ENCODE measurements around the gene SYTL3. TPM values are rescaled to one million over a fixed set of nuclear protein-coding genes. Genes with fewer than 3 reads are reported as not detected.

Gene SYTL3
- total and polyA plus RNA-seq, 10 of the 15 experiments (the other 5 are each of a cell fraction or from before 2014, with no cell fraction given): 3.3 to 12.1 (median 6.9) TPM

DNA sequence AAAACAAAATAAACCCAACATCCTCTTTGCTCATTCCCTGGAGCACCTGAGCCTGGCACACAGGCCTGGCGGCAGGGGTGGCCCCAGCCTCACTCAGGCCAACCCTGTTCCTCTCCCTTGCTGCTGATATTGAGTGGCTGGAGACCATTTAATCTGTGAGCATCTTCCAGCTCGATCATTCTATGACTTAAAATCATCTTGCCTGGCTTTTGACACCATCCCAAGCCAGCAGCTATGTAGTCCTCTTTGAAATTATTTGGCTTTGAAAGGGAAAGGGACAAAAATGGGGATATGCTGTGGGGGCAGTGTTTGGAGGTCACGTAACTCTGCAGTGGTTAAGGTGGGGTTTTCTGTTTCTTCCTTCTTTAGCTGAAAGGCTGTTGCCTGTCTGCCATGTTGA lies 146.5 kb downstream of the SYTL3 start:
- H3K27ac ChIP-seq (ENCODE audit: control insufficient read depth, insufficient read depth): peak overlapping the region; percentile 19; the same call in 1 of the 2 replicates
- no peak overlapping the region for H2AFZ ChIP-seq (ENCODE audit: control insufficient read depth, low read depth, low read length)
- no peak for ATAC-seq
- no peak overlapping the region for H3K4me2 ChIP-seq (ENCODE audit: control insufficient read depth, insufficient read depth)
- no peaks in the 10 kb centered on the region for H3K27me3 ChIP-seq (replicated peaks in 1 of 2; ENCODE audit: control insufficient read depth in 2 of 2, insufficient read depth in 2 of 2, low read length in 1 of 2)
- H3K4me1 ChIP-seq (ENCODE audit: control insufficient read depth, insufficient read depth, low read length): peaks cover 66% of the 10 kb centered on the region
- H4K20me1 ChIP-seq (ENCODE audit: control insufficient read depth, insufficient read depth): peaks cover 13% of the 10 kb centered on the region
- RAD21 ChIA-PET (ENCODE audit: unreplicated experiment): interaction anchor here (0.6 to 8.6 kb wide), 7 partner anchors 10 to 163 kb away, joined by 3 to 65 read pairs (median 4); partner anchors contain the start of gene SYTL3
- SMC1A ChIA-PET (ENCODE audit: uncharacterized antibody, unreplicated experiment): interaction anchor here (0.7 to 7.5 kb wide), 9 partner anchors 11 to 183 kb away, joined by 3 to 73 read pairs (median 8); no protein-coding TSS in a partner anchor
- 78% methylated on average over 3 of the region's 3 CpGs for WGBS (ENCODE audit: insufficient coverage, insufficient replicate concordance, low lambda C conversion rate, missing lambda C conversion rate)
- in situ Hi-C loops (cut with MboI): loop anchor here (5.0 kb wide), 1 partner anchor 171 kb away; no protein-coding TSS in a partner anchor
- peaks cover 97% of the 10 kb centered on the region for H3K79me2 ChIP-seq (ENCODE audit: control insufficient read depth, insufficient read depth, low read length)
- no peak for DNase-seq (ENCODE audit: low read depth, low spot score)
- TSS peak; percentile 5 for BruUV-seq (replicated peaks)
- H3K9ac ChIP-seq (ENCODE audit: control insufficient read depth, insufficient read depth, low read length): no peak overlapping the region
- H3K36me3 ChIP-seq (ENCODE audit: control insufficient read depth in 2 of 2, insufficient read depth in 2 of 2, low read length in 1 of 2): peaks cover 1 to 11% of the 10 kb centered on the region in 2 experiments; a peak in 2 of 4 replicates
- POLR2A ChIA-PET: interaction anchor here (1.0 to 4.5 kb wide), 3 partner anchors 12 to 74 kb away, joined by 3 to 21 read pairs (median 4); no protein-coding TSS in a partner anchor
- H3K4me3 ChIP-seq: no peak overlapping the region
- intact Hi-C loops (cut with micrococcal nuclease; ENCODE audit: unreplicated experiment): no loop called here
- CTCF ChIA-PET: interaction anchor here (0.7 to 11.4 kb wide), 6 partner anchors 11 to 177 kb away, joined by 3 to 127 read pairs (median 24); partner anchors contain the start of gene EZR
- TF ChIP-seq TCF12 (IDR thresholded peaks at IDR 0.05; ENCODE audit: low read depth, low read length) (no peak), STAT1 (conservative IDR thresholded peaks at IDR 0.05) (no peak), STAT3 (IDR thresholded peaks at IDR 0.05; ENCODE audit: low read depth, low read length) (no peak), NRF1 (conservative IDR thresholded peaks at IDR 0.05; ENCODE audit: low read depth, low read length) (no peak), NFIC (IDR thresholded peaks at IDR 0.05; ENCODE audit: low read depth, low read length) (no peak), RCOR1 (conservative IDR thresholded peaks at IDR 0.05; ENCODE audit: low read depth, low read length) (no peak), RB1 (IDR thresholded peaks at IDR 0.05; ENCODE audit: borderline replicate concordance) (no peak), RAD21 (IDR thresholded peaks at IDR 0.05; ENCODE audit: insufficient read depth, low read depth, low read length) (no peak), NR2C1 (IDR thresholded peaks at IDR 0.05) (no peak), MTA2 (IDR thresholded peaks at IDR 0.05; ENCODE audit: low read depth) (no peak), JUNB (IDR thresholded peaks at IDR 0.05) (no peak), NBN (IDR thresholded peaks at IDR 0.05) (no peak)
- TF ChIP-seq, protein P1, sequence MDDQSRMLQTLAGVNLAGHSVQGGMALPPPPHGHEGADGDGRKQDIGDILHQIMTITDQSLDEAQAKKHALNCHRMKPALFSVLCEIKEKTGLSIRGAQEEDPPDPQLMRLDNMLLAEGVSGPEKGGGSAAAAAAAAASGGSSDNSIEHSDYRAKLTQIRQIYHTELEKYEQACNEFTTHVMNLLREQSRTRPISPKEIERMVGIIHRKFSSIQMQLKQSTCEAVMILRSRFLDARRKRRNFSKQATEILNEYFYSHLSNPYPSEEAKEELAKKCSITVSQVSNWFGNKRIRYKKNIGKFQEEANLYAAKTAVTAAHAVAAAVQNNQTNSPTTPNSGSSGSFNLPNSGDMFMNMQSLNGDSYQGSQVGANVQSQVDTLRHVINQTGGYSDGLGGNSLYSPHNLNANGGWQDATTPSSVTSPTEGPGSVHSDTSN (IDR thresholded peaks at IDR 0.05; ENCODE audit: insufficient replicate concordance, low read depth, low read length): no peak
- FAIRE-seq: no peak
- H3K9me3 ChIP-seq (replicated peaks; ENCODE audit: control insufficient read depth, insufficient read depth, low read length): no peaks in the 10 kb centered on the region; the same call in 2 of the 3 replicates

All from GM12878 (cell line).